A549 treated with DMSO at 1 μM for 4 hours (cell line): Measurements from ENCODE around the gene ECI1. TPM values are rescaled to one million over a fixed set of nuclear protein-coding genes. Genes with fewer than 3 reads are reported as not detected.

Source experiments
- total RNA-seq: library from RNA; stranded (reverse); fragments of 200-300 nt; extraction: Qiagen RNA extraction; gene quantifications from 5 replicates; pipeline ENCODE4 v1.2.3, GENCODE V29; 2022; ENCODE audit warnings: low read depth

Gene ECI1
- total RNA-seq = 42.5 to 84.9 TPM (median 76.3 TPM) in 5 replicates

DNA sequence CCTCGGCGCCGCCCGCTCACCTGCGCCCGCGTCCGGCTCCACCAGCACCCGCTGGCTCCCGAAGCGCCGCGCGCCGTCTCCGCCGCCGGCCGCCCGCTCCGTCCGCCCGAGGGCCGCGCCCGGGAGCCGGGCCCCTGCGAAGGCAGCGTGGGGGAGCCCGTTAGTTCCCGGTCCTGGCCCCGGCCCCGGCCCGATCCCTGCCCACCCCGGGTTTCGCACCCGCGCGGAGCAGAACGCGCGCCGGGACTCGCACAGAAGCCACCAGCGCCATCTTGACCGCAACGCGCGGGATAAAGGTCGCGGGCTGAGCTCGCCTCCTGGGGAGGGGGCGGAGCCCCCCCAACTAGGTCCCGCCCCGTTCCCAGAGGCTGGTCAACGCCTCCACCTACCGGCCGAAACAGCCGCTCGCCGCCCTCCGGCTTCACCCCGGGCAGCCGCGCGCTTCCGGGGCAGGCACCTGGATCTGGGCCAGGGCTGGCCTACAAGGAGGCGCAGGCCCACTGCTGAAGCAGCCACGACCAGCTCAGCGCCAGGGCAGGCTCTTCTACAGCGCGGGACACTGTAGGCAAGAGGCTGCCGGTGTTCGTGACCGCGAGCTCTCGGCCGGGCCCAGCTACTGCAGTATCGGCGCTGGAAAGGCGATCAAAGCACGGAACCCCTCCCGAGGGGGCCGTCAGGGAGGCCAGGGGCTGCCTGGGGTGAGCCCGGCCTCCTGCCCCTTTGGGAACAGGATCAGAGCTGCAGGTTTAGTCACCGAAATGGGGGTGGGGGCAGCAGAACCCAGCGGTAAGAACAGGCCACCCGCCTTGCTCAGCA lies at the start of gene ECI1:
Gene ECI1 (minus strand): TSS at position 292 of the 816 bp plus-strand sequence. CDS start 21 bp downstream, at position 271.

GRCh38 chr16:2267913-2268666 lies 16.7 kb upstream of the ECI1 start, which contains the start of gene RNPS1:
RNPS1 (minus strand) TSS chr16:2268126; CDS start chr16:2264643, 3,483 bp downstream.

DNA sequence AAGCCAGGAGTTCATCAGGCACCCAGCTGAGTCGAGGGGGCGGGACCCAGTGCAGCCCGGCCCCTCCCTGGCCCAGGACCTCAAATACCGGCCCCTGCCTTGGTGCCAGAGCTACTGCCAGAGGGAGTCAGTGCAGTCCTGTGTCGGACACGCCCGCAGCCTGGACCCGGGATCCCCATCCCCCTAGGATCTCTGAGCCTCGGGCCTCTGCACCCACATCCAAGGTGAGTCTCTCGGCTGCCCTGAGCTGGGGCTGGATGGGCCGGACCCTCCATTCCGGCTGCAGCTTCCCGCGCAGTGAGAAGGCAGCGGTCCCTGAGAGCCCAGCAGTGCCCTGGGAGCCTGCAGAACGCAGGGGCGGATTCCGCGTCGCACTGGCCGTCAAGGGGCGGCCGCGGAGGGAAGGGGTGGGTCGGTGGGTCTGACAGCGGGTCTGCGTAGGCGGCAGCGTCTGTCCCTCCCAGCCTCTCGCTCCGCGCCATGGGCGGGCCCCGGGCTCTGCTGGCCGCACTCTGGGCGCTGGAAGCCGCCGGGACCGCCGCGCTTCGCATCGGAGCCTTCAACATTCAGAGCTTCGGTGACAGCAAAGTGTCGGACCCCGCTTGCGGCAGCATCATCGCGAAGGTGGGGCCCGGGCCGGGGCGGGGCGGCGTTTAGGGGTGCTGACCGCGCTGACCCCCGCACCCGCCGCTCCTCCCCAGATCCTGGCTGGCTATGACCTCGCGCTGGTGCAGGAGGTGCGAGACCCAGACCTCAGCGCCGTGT lies 14.9 kb downstream of the ECI1 start, which contains the start of gene DNASE1L2:
Gene DNASE1L2 (plus strand): TSS at position 108 of the 765 bp plus-strand sequence. CDS start 373 bp downstream, at position 481.

GRCh38 chr16:2223221-2223941 lies 28.0 kb downstream of the ECI1 start, which contains the start of gene E4F1:
E4F1 (plus strand) TSS chr16:2223591; CDS start chr16:2223614, 23 bp downstream.

DNA sequence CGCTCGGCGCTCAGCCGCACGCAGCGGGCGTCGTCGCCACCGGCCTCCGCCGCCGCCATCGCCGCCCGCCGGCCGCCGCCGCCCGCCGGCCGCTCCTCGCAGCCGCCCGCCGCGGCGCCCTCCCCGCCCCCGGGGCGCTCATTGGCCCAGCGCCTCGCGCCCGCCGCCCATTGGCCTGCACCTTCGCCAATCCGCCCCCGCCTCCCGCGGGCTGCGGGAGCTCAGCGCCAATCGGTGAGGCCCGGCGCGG lies 36.7 kb downstream of the ECI1 start, which contains the start of gene PGP:
Gene PGP (minus strand): TSS at position 122 of the 250 bp plus-strand sequence. CDS start 63 bp downstream, at position 59.

DNA sequence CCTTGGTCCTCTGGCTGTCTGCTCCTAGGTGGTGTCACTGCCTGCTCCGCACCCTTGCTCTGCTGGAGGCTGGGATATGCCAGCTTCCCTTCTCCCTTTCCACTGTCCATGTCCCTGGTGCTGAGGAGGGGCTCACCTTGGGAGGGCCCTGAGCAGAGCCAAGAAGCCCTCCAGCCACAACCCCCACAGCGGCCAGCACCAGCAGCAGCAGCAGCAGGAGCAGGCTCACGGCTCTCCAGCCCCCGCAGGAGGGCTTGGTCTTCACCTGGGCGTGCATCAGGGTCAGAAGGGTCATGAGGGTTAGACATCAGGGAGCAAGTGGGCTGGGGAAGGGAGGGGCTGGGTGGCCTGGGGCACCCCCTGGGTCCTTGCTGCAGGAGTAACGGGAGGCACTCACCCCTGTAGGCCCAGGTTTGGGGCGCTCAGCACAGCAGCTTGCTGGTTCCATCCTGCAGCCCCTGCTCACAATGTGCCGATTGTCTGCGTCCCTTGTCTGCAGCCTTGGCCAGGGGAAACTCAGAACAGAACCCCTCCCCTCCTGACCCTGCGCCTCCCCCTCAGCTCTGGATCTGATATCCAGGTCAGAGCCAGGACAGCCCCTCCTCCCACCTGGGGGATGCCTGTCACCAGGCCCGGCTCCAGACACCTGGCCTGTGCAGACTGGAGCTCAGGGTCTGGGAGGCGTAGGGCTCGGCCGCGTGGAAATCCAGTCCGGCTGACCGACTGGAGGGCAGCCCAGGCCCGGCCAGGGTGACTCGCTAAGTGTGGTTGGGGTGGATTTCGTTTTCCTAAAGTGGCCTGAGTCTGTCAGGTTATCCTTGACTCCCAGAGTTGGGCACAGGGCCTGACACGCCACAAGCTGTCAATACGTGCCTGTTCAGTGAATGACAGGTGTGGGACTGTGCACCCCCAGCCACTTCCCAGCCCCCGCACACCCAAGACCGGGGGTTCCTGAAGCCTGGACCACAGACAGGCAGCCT lies 40.7 kb downstream of the ECI1 start, which contains the start of gene BRICD5:
Gene BRICD5 (minus strand): TSS at position 478 of the 980 bp plus-strand sequence. CDS start 30 bp downstream, at position 448.

DNA sequence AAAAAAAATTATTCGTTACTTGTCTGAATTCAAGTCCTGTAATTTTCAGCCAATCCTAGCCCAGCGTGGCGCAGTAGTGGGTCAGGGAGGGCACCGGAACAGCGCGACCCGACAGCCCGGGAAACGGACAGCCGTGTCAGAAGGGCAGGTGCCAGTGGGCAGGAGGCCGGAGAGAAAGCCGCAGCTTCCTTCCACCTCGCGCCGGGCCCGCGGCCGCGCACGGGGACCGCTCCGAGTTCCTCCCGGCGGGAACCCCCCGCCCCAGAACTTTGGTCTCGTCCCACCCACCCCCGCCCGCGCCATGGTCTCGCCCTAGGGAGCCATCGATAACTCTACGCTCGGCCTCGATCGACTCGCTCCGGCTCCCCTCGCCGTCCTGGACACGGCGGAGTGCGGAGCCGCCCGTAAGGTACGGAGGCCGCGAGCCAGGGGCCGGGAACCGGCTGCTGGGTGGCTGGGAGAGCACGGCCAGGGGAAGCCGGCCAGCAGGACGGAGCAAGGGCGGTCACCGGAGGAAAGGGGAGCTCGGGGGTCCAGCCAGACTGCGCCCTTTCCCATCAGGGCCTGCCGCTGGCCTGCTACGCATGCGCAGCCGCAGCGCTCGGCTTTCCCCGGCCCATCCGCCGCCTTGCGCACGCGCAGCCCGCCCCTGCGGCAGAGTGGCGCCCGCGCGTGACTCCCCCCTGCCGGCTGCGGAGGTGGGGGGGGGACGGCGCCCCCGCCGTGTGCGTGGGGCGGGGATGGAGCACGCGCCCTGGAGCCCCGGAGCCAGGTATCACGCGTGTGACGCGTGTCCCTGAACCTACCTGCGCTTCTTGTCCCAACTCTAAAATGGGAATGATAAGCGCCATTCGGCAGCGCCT lies 46.1 kb downstream of the ECI1 start, which contains the start of gene MLST8:
Gene MLST8 (plus strand): TSS at position 351 of the 863 bp plus-strand sequence. CDS start 632 bp downstream, outside the sequence.

GRCh38 chr16:2196162-2196980 lies 55.0 kb downstream of the ECI1 start, which contains the start of gene CASKIN1:
CASKIN1 (minus strand) TSS chr16:2196605; CDS start chr16:2196432, 173 bp downstream.

Other genes with a start within 250 kb of the ECI1 start
- 44.1 to 62.0 TPM (median 55.9 TPM) in 5 replicates for gene ZNF598, start 241.8 kb downstream of the ECI1 start, total RNA-seq
- 0.74 to 1.3 TPM (median 0.99 TPM) in 5 replicates for gene NPW, start 231.8 kb downstream of the ECI1 start, total RNA-seq
- 38.6 to 58.8 TPM (median 54.7 TPM) in 5 replicates for gene NHERF2, start 224.7 kb downstream of the ECI1 start, total RNA-seq
- gene NTHL1, start 203.8 kb downstream of the ECI1 start, total RNA-seq = 34.0 to 46.7 TPM (median 42.0 TPM) in 5 replicates
- gene TSC2, start 203.6 kb downstream of the ECI1 start, total RNA-seq = 34.3 to 44.5 TPM (median 38.4 TPM) in 5 replicates
- 41.9 to 56.6 TPM (median 50.2 TPM) in 5 replicates for gene PKD1, start 115.7 kb downstream of the ECI1 start, total RNA-seq
- 3.0 to 4.5 TPM (median 3.3 TPM) in 5 replicates for gene RAB26, start 103.0 kb downstream of the ECI1 start, total RNA-seq
- 39.0 to 67.9 TPM (median 55.5 TPM) in 5 replicates for gene TRAF7, start 95.8 kb downstream of the ECI1 start, total RNA-seq
- gene CASKIN1, start 55.0 kb downstream of the ECI1 start, total RNA-seq = 0.32 to 1.8 TPM (median 0.50 TPM) in 5 replicates
- gene MLST8, start 46.1 kb downstream of the ECI1 start, total RNA-seq = 44.7 to 55.3 TPM (median 47.9 TPM) in 5 replicates
- gene BRICD5, start 40.7 kb downstream of the ECI1 start, total RNA-seq = 3.1 to 5.9 TPM (median 5.4 TPM) in 5 replicates
- 16.4 to 32.8 TPM (median 30.5 TPM) in 5 replicates for gene PGP, start 36.7 kb downstream of the ECI1 start, total RNA-seq
- gene E4F1, start 28.0 kb downstream of the ECI1 start, total RNA-seq = 18.2 to 26.6 TPM (median 23.6 TPM) in 5 replicates
- gene DNASE1L2, start 15.1 kb downstream of the ECI1 start, total RNA-seq = 0.63 to 1.3 TPM (median 1.2 TPM) in 5 replicates
- 254 to 293 TPM (median 274 TPM) in 5 replicates for gene RNPS1, start 16.5 kb upstream of the ECI1 start, total RNA-seq
- 15.3 to 19.5 TPM (median 17.5 TPM) in 5 replicates for gene ABCA3, start 89.1 kb upstream of the ECI1 start, total RNA-seq
- 22.1 to 27.6 TPM (median 23.0 TPM) in 5 replicates for gene CCNF, start 177.9 kb upstream of the ECI1 start, total RNA-seq
- gene TEDC2, start 208.5 kb upstream of the ECI1 start, total RNA-seq = 16.3 to 25.4 TPM (median 22.3 TPM) in 5 replicates
- gene NTN3, start 219.7 kb upstream of the ECI1 start, total RNA-seq = 0.03 TPM in 1 of 5 replicates, not detected in the others
- gene TBC1D24, start 223.5 kb upstream of the ECI1 start, total RNA-seq = 6.5 to 8.8 TPM (median 8.4 TPM) in 5 replicates